ENCODE results near the gene PP2D1. TPM values are rescaled to one million over a fixed set of nuclear protein-coding genes. Genes with fewer than 3 reads are reported as not detected.
A peak's percentile ranks its signal among the peaks of the same experiment; 100 is the strongest.
"Not testable (repeated sequence)": the region's sequence is repeated elsewhere in the genome, so short reads cannot be mapped to it uniquely, and the experiment has no call there.

PP2D1 gene
- total and polyA plus RNA-seq, 8 donors: 0.83 to 1.2 (median 1.1) TPM; not detected in 2

- no peak overlapping the region for H3K4me3 ChIP-seq
- no peaks in the 10 kb centered on the region for H3K9me3 ChIP-seq
- intact Hi-C loops (cut with DNase I): no loop called here
- no peaks in the 10 kb centered on the region for H3K27me3 ChIP-seq
- no peak overlapping the region for H3K27ac ChIP-seq
- no peak for TF ChIP-seq CTCF (IDR thresholded peaks at IDR 0.05)
- no peak for ATAC-seq
- no peaks in the 10 kb centered on the region for H3K36me3 ChIP-seq
- H3K4me1 ChIP-seq: peaks cover 0 to 14% of the 10 kb centered on the region in 2 donors
- DNase-seq: no peak
These were observed 23.0 kb upstream of the PP2D1 start for GRCh38 chr3:20035019-20035418.

GRCh38 chr3:20031939-20032338, 19.9 kb upstream of the PP2D1 start:
- ATAC-seq; intact Hi-C loops (cut with DNase I); H3K27ac ChIP-seq: not testable (repeated sequence)

DNA sequence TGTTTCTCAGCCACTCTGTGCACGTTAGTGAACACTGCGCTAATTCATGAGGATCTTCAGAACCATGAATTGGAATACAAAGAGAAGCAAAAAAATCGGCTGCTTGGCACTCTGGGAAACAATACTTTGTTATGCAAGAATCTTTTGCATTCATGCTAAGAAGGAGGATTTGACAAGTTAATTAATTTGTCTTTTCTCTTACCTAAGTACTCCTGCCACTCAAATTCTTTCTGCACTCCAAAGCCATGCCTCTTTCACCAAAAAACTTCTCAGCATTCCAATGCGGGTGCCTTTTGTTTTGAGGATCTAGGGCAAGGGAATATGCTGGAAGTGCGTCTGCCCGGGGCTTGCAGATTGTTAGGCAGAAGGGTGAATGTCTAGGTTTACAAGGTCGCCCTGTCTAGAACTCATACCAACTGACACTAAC, 16.9 kb upstream of the PP2D1 start:
- H3K4me1 ChIP-seq: peaks cover 0 to 7% of the 10 kb centered on the region in 2 donors
- no peak for TF ChIP-seq CTCF (IDR thresholded peaks at IDR 0.05)
- no peaks in the 10 kb centered on the region for H3K36me3 ChIP-seq
- ATAC-seq: no peak
- no peak overlapping the region for H3K4me3 ChIP-seq
- no peaks in the 10 kb centered on the region for H3K27me3 ChIP-seq
- intact Hi-C loops (cut with DNase I): no loop called here
- no peak for DNase-seq
- H3K9me3 ChIP-seq: no peaks in the 10 kb centered on the region
- no peak overlapping the region for H3K27ac ChIP-seq

More at GRCh38 chr3:20031939-20032338, 19.9 kb upstream of the PP2D1 start:
- not testable (repeated sequence) for H3K36me3 ChIP-seq, H3K27me3 ChIP-seq, DNase-seq, H3K9me3 ChIP-seq, H3K4me1 ChIP-seq, H3K4me3 ChIP-seq

DNA sequence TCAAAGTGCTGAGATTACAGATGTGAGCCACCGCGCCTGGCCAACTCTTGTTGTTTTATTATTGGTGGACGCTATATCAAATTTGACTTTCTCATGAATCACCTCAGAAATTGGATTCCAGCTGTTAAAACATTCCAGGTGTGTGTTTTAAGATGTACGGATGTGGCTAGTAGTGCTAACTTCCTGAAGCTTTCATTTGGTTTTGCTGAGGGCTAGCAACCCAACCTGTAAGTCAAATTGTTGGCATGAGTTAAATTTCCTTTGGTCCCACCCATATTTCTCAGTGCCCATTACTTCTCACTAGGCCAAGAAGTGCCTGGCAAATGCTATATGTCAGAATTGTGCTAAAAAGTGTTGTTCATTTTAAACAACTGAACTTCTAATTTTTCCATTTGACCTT, 15.1 kb upstream of the PP2D1 start:
- H3K36me3 ChIP-seq: no peaks in the 10 kb centered on the region
- intact Hi-C loops (cut with DNase I): no loop called here
- TF ChIP-seq CTCF (IDR thresholded peaks at IDR 0.05): no peak
- H3K4me1 ChIP-seq: peaks cover 0 to 14% of the 10 kb centered on the region in 2 donors
- DNase-seq: no peak
- no peaks in the 10 kb centered on the region for H3K9me3 ChIP-seq
- no peaks in the 10 kb centered on the region for H3K27me3 ChIP-seq
- peak overlapping the region in 1 of 2 donors; percentile 6 for H3K27ac ChIP-seq
- ATAC-seq: no peak
- no peak overlapping the region for H3K4me3 ChIP-seq

GRCh38 chr3:20023623-20024405, 11.8 kb upstream of the PP2D1 start:
- DNase-seq: peak in 2 of 4 donors; percentile 36 to 40

More at GRCh38 chr3:20023623-20024405, 11.8 kb upstream of the PP2D1 start:
- peak; percentile 53 for ATAC-seq
- intact Hi-C loops (cut with DNase I): no loop called here
- Histone ChIP-seq H3K4me3 (no peak overlapping the region), H3K4me1 (peaks cover 0 to 14% of the 10 kb centered on the region in 2 donors), H3K9me3 (no peaks in the 10 kb centered on the region), H3K27ac (peak overlapping the region; percentile 13 to 45), H3K27me3 (no peaks in the 10 kb centered on the region), H3K36me3 (no peaks in the 10 kb centered on the region)
- no peak for TF ChIP-seq CTCF (IDR thresholded peaks at IDR 0.05)
